Stimulated activated CD4-positive, alpha-beta T cell treated with anti-CD3 and anti-CD28 coated beads, Interleukin-12 subunit alpha, Interleukin-12 subunit beta, amount 100 ng/mL, for 24 hours (primary cell): Measurements from ENCODE around the gene CASQ1.

Experiments
- DNase-seq, 2 experiments: peaks; one replicate each; pipeline ENCODE4 v3.0.0-alpha.2; 2020; ENCODE audit warnings: low read depth in 2 of 2

The CASQ1 gene

GRCh38 chr1:160226623-160227022, 36.2 kb downstream of the CASQ1 start:
- no peak for DNase-seq

GRCh38 chr1:160227034-160227433, 36.7 kb downstream of the CASQ1 start:
- DNase-seq: no peak

GRCh38 chr1:160227561-160227960, 37.2 kb downstream of the CASQ1 start:
- no peak for DNase-seq

GRCh38 chr1:160228431-160228830, 38.1 kb downstream of the CASQ1 start:
- no peak for DNase-seq

GRCh38 chr1:160232911-160233310, 42.5 kb downstream of the CASQ1 start:
- DNase-seq: no peak

- no peak for DNase-seq
These were observed 46.4 kb downstream of the CASQ1 start for GRCh38 chr1:160236806-160237205.

GRCh38 chr1:160237558-160237957, 47.2 kb downstream of the CASQ1 start:
- DNase-seq: no peak

DNA sequence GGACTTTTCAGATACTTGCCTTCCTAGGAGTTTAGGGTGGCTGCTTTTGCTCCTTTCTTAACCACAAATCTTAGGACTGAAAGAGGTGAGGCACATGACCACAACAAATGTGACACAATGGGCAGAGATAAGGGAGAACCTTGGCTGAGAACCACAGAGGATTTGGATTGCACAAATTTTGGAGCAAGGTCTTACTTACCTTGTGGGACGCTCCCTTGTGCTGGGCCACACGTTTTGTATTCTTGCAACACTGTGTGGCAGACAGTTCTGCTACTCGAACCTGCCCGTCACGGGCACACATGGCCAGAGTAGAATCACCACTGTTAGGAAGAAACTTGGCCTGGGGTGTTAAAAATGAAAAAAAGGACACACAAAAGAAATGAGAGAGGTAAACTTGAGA, 48.0 kb downstream of the CASQ1 start:
- no peak for DNase-seq

- DNase-seq: no peak
These were observed 49.4 kb downstream of the CASQ1 start for GRCh38 chr1:160239582-160240299.

DNA sequence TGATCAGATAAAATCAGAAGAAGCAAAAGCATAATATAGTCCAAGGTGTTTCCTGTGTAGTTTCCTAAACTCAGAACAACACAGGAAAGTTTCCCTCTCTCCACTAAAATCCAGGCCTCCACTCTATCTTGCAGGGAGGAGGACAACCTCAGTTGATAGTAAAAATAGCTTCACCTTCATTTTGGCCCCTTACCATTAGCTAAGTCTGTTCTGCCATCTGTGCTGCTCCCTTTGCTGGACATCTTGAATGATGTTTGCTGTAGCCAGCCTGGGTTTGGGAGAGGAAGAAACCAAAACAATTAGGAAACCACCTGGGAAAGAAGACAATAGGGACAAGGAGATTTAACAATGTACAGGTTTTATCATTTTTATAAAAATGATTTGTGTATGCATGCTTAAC, 53.4 kb downstream of the CASQ1 start:
- no peak for DNase-seq

DNA sequence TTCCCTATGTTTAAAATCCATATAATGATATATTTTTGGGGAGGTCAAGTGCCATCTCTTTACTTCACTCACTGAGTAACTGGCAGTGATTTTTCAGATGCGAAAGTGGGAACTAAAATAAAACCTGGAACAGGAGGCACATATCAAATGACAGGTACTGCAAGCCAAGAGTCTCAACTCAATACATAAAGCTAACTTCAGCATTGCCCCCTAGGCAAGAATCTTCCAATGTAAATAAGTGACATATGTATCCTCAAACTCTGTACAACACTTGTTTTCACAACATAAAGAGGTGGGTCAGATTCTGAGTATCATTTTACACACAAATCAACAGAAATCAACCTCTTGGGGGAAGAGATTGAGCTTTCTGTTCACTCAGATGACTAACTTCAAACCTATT, 53.8 kb downstream of the CASQ1 start:
- no peak for DNase-seq

DNA sequence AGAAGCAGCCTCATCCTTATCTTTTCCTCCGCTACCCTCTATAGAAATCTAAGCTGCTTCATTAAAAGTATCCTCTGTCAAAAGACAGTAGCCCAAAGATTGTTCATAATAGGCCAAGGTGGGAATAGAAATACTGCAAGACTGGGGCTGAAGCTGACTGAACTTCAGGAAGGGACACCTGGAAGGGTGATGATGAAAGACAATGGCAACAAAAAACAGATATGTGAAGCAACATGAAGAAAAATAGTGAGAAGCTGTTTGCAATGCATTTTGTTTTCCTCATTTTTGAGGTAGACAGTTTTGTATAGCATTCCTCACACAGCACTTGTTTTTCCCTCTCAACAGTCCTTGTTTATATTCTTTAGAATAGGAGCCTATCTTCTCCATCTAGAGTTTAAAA, 55.1 kb downstream of the CASQ1 start:
- DNase-seq: no peak

DNA sequence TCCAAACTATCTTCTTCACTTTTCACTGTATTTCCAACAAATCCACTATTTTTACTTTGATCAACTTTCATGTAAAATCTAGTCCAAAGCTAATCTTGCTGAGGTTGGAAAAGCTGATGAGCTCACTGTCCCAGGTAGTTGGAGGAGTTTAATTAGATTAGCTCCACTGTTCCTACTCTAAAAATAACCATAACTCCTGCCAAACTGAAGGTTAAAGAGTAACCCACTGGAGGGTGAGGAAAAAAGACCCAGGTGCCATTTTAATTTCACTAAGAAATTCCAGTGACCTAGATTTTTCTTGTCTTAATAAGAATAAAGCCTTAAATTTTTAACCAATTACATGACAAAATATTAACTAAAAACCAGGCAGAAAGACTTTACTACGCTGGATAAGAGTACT, 56.7 kb downstream of the CASQ1 start:
- DNase-seq: no peak

- DNase-seq: no peak
These were observed 60.6 kb downstream of the CASQ1 start for GRCh38 chr1:160251011-160251410.
